MM.1S (cell line): Measurements from ENCODE around the gene ADORA2B.
"Not testable (repeated sequence)": the region's sequence is repeated elsewhere in the genome, so short reads cannot be mapped to it uniquely, and the experiment has no call there.

ENCODE experiments used
- DNase-seq: peaks from one replicate; pipeline ENCODE4 v3.0.0-alpha.2; 2015
- H2AFZ ChIP-seq: fragments of 300-600 bp; sonication (generic); 2 replicates; pipeline ENCODE4 v1.6.0; 2016; ENCODE audit warnings: antibody characterized with exemption, low read length
- H3F3A ChIP-seq: fragments of 300-600 bp; sonication (generic); 2 replicates; pipeline ENCODE4 v1.6.1; 2016; ENCODE audit warnings: mild to moderate bottlenecking, antibody characterized with exemption, low read length, moderate library complexity, mixed read lengths; ENCODE audit not compliant: insufficient read depth
- H3K27ac ChIP-seq: fragments of 300-600 bp; sonication (generic); 2 replicates; pipeline ENCODE4 v1.5.1; 2016; ENCODE audit warnings: mild to moderate bottlenecking, low read length
- H3K27me3 ChIP-seq: fragments of 300-600 bp; sonication (generic); replicated peaks from 2 replicates; pipeline ENCODE4 v1.6.0; 2016; ENCODE audit warnings: low read length; ENCODE audit not compliant: insufficient read depth
- H3K36me3 ChIP-seq: fragments of 300-600 bp; sonication (generic); replicated peaks from 2 replicates; pipeline ENCODE4 v1.6.1; 2016; ENCODE audit warnings: mild to moderate bottlenecking, low read length, mixed read lengths; ENCODE audit not compliant: insufficient read depth
- H3K4me1 ChIP-seq: fragments of 300-600 bp; sonication (generic); 2 replicates; pipeline ENCODE4 v1.6.1; 2016; ENCODE audit warnings: low read length, mixed read lengths
- H3K4me2 ChIP-seq: fragments of 300-600 bp; sonication (generic); 2 replicates; pipeline ENCODE4 v1.6.0; 2016; ENCODE audit warnings: low read depth, low read length
- H3K4me3 ChIP-seq: fragments of 300-600 bp; sonication (generic); 2 replicates; pipeline ENCODE4 v1.5.1; 2016; ENCODE audit warnings: low read length, mixed read lengths
- H3K79me2 ChIP-seq: fragments of 300-600 bp; sonication (generic); 2 replicates; pipeline ENCODE4 v1.6.1; 2016; ENCODE audit warnings: mixed run types, low read length, mixed read lengths
- H3K9ac ChIP-seq: fragments of 300-600 bp; sonication (generic); 2 replicates; pipeline ENCODE4 v1.6.1; 2016; ENCODE audit warnings: low read length, mixed read lengths
- H3K9me2 ChIP-seq: fragments of 300-600 bp; sonication (generic); replicated peaks from 2 replicates; pipeline ENCODE4 v1.6.1; 2016; ENCODE audit warnings: mild to moderate bottlenecking, low read length, mixed read lengths; ENCODE audit not compliant: insufficient read depth
- H3K9me3 ChIP-seq: fragments of 300-600 bp; sonication (generic); replicated peaks from 2 replicates; pipeline ENCODE4 v1.6.1; 2016; ENCODE audit warnings: mild to moderate bottlenecking, low read length, mixed read lengths; ENCODE audit not compliant: insufficient read depth
- H4K20me1 ChIP-seq: fragments of 300-600 bp; sonication (generic); 2 replicates; pipeline ENCODE4 v1.6.1; 2016; ENCODE audit warnings: mild to moderate bottlenecking, low read length, moderate library complexity, mixed read lengths; ENCODE audit not compliant: insufficient read depth
- CTCF ChIP-seq: fragments of 300-600 bp; sonication (generic); IDR thresholded peaks from 2 replicates; pipeline ENCODE4 v1.5.1; 2016; ENCODE audit warnings: antibody characterized with exemption, low read length, mixed read lengths
- EZH2 ChIP-seq: fragments of 300-600 bp; sonication (generic); optimal IDR thresholded peaks from 2 replicates; pipeline ENCODE3; 2017; ENCODE audit warnings: low read depth, mild to moderate bottlenecking, antibody characterized with exemption, low read length, mixed read lengths
- EZH2phosphoT487 ChIP-seq: fragments of 300-600 bp; sonication (generic); IDR thresholded peaks from 2 replicates; pipeline ENCODE4 v1.6.1; 2018; ENCODE audit warnings: antibody characterized with exemption, low read length

The ADORA2B gene

GRCh38 chr17:15900871-15901270, 44.1 kb upstream of the ADORA2B start:
- Histone ChIP-seq H3K9me3 (no peaks in the 10 kb centered on the region), H3K9me2 (no peaks in the 10 kb centered on the region), H4K20me1 (no peaks in the 10 kb centered on the region), H3K27me3 (no peaks in the 10 kb centered on the region), H3K4me3 (no peak overlapping the region), H3F3A (no peaks in the 10 kb centered on the region), H2AFZ (no peak overlapping the region), H3K4me2 (no peak overlapping the region), H3K4me1 (no peaks in the 10 kb centered on the region), H3K27ac (no peak overlapping the region), H3K36me3 (no peaks in the 10 kb centered on the region), H3K79me2 (no peaks in the 10 kb centered on the region), H3K9ac (no peak overlapping the region)
- DNase-seq, result no peak
- no peak for TF ChIP-seq EZH2
- no peak for TF ChIP-seq CTCF
- TF ChIP-seq EZH2phosphoT487, result no peak

- H3K27me3 ChIP-seq, H3K27ac ChIP-seq, H3F3A ChIP-seq, H4K20me1 ChIP-seq, H3K9me3 ChIP-seq, H3K36me3 ChIP-seq, H3K79me2 ChIP-seq, H3K4me3 ChIP-seq, H2AFZ ChIP-seq, H3K4me2 ChIP-seq, DNase-seq, H3K9me2 ChIP-seq, H3K9ac ChIP-seq, H3K4me1 ChIP-seq: not testable (repeated sequence)
These were observed 39.7 kb upstream of the ADORA2B start for GRCh38 chr17:15905236-15905635.

GRCh38 chr17:15907290-15907689, 37.6 kb upstream of the ADORA2B start:
- Histone ChIP-seq H3K79me2 (no peaks in the 10 kb centered on the region), H3K36me3 (no peaks in the 10 kb centered on the region), H3K9me3 (no peaks in the 10 kb centered on the region), H2AFZ (no peak overlapping the region), H3K4me3 (no peak overlapping the region), H3K9ac (no peak overlapping the region), H3K27me3 (no peaks in the 10 kb centered on the region), H3K9me2 (no peaks in the 10 kb centered on the region), H3K27ac (no peak overlapping the region), H3K4me2 (no peak overlapping the region), H4K20me1 (no peaks in the 10 kb centered on the region), H3F3A (no peaks in the 10 kb centered on the region), H3K4me1 (no peaks in the 10 kb centered on the region)
- DNase-seq, result no peak
- TF ChIP-seq EZH2phosphoT487, result no peak
- TF ChIP-seq EZH2, result no peak
- TF ChIP-seq CTCF, result no peak

- Histone ChIP-seq H3K27me3 (no peaks in the 10 kb centered on the region), H3F3A (no peaks in the 10 kb centered on the region), H3K9me3 (no peaks in the 10 kb centered on the region), H3K27ac (no peak overlapping the region), H3K36me3 (no peaks in the 10 kb centered on the region), H3K4me2 (no peak overlapping the region), H3K9me2 (no peaks in the 10 kb centered on the region), H3K79me2 (no peaks in the 10 kb centered on the region), H3K9ac (no peak overlapping the region), H3K4me3 (no peak overlapping the region), H3K4me1 (no peaks in the 10 kb centered on the region), H4K20me1 (no peaks in the 10 kb centered on the region), H2AFZ (no peak overlapping the region)
- no peak for DNase-seq
- no peak for TF ChIP-seq EZH2phosphoT487
- TF ChIP-seq CTCF, result no peak
- no peak for TF ChIP-seq EZH2
These were observed 36.6 kb upstream of the ADORA2B start for GRCh38 chr17:15908378-15908777.
